T follicular helper cell (primary cell): ENCODE measurements around the gene GUCD1.
A peak's percentile ranks its signal among the peaks of the same experiment; 100 is the strongest.

Source experiments
- DNase-seq: peaks from one replicate; pipeline ENCODE4 v3.0.0-alpha.2; 2020; ENCODE audit warnings: low read depth

Gene GUCD1

DNA sequence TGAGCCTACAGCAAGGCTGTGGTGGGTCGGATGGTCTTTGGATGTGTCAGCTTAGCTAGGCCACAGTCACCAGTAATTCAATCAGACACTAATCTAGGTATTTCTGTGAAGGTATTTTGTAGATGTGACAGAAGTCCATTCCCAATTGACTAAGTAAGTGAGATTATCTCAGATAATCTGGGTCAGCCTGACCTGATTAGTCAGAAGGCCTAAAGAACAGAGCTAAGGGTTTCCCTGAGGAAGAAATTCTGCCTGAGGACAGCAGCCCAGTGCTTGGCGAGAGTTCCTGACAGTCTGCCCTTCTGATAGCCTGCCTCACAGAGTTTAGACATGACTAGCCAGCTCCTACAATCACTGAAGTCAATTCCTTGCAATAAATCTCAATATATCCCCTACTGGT is 28.7 kb downstream of the GUCD1 start:
- no peak for DNase-seq

DNA sequence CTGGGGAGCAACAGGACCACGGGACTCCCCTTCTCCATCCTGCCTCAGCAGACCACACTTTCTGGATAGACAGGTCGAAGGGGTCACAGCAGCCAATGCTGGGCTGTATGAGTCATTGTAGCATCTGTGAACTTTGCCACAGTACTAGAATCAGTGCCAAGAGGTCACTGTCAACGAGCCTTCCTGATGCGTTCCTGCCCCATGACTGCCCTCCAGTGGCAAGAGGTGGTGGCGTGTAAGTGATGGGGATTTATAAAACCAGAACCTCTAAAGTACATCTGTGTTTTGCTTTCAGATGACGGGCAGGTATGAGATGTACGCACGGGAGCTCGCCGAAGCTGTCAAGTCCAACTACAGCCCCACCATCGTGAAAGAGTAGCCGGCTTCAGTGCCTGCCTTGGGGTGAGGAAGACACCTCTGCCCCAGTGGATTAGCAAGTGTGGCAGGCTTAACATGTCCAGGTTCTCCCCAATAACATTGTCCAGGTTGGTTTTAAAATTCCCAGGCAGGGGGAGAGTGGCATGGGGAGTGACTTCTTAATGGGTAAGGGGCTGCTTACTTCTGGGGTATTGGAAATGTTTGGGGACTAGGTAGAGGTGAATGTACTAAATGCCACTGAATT is 29.4 kb downstream of the GUCD1 start:
- peak; percentile 55 for DNase-seq

DNA sequence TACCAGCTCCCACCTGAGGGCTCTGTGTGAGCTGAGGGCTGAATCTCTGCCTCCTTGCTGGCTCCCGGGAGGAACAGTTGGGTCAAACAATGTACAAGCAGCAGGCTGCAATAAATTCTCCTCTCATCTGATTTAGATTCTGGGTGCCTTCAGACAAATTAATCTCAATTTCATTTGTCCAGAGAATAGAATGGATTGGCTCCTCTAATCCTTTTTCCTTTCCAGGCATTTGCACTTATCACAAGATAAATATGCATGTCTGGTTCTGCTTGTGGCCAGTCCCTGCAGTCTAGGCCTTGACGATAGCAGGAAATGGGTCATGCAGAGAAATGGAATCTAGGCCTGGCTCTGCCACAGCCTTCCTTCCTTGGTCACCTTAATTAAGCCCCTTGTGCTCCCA is 31.1 kb downstream of the GUCD1 start:
- no peak for DNase-seq

DNA sequence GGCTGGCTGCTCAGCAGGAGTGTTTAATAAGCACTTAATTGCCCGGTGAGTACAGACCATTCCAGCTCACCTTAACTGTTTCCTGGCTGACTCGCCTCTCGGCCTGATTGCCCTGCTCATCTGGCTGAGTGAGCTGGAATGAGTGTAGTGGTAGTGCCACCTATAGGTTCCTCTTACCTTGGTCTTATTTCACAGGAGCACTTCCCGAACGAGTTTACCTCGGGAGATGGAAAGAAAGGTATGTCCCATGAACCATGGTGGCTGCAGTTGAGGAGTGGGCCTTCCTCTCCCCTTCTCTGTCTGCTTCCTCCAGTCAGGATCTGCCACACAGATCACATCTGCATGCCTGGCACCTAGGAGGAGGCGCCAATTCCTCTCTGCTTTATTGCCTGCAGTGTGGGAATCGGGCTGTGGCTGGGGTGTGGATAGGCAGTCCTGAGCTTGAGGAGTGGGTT is 33.1 kb downstream of the GUCD1 start:
- DNase-seq, result no peak

DNA sequence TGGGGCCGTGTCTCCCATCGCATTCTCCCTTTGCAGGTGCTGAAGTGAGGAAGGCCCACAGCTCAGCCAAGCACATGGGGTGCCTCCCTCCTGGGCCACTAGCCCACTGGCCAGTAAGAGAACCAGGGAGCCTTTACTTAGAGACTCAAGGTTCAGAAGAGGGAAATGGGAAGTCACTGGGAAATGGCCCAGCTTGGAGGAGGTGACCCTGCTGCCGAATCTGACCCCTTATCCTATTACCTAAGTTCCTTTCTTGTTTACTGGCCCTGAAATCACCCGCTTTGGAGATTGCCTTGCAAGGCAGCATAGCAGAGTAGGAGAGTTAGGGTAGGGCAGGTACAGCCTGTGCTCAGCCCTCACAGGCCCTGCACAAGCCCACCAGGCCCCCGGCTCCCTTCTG is 35.4 kb downstream of the GUCD1 start:
- DNase-seq, result no peak

DNA sequence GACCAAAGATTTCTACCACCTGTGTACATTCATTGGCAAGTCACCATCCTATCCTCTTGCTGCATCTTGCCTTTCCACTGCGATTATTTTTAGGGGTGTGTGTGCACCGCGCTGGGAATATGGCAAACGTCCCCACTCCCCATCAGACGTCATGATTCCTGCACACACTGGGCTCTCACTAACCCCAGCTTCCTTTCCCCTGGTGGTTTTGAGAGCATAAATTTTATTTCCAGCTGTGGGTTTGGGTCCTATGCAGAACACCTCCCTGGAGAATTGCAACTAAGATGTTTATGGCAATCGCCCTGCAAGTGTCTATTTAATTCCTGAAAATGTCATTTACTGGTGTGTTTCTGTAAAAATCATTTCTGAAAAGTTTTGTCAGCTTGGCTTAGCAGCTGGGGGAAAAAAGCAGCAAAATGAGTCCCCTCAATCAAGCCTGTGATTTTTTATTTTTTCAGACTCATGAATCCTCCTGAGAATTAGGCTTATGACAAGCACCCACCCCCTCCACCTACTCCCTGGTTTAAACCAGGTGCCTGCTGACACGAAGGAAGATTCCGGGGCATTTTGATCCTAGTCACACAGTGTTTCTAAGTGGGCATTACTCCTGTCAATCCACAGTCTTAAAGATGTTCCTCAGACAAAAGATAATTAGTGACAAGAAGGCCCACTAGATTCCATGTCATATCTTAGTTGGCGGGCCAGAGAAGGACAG is 36.0 kb downstream of the GUCD1 start:
- no peak for DNase-seq

DNA sequence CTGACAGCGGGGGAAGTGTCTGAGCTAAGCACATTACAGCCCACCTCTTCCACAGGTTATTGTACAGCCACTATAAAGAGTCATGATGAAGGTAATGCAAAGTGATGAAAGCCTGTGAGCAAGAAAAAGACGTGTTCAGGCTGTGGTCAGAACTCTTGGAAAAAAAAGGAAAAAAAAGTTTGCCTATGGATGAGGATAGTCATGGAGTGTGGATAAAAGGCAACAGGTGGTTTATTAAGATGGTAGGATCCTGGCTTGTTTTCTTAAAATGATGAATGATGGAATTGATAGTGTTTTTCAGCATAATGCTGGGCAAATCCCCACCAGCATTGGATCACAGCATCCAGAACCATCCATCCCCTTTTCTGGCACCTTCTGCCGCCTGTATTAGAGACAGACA is 36.7 kb downstream of the GUCD1 start:
- DNase-seq, result no peak

DNA sequence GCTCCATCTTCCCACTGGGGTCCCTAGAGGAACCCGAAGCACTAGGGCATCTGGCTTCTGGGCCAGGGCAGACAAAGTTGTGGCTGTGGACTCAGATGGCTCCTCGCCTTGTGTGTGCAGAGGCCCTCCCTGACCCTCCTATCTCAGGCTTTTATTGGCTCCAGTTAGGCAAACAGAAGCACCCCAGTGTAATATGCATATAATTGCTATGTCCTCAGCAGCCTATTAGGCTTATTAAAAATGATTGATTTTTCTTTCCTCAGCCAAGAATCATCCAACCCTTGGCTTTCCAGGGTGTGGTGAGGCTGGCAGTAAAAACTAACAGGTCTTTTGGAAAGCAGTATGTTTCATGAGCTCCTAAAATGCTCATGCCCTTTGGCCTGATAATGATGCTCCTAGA is 37.5 kb downstream of the GUCD1 start:
- DNase-seq, result no peak

DNA sequence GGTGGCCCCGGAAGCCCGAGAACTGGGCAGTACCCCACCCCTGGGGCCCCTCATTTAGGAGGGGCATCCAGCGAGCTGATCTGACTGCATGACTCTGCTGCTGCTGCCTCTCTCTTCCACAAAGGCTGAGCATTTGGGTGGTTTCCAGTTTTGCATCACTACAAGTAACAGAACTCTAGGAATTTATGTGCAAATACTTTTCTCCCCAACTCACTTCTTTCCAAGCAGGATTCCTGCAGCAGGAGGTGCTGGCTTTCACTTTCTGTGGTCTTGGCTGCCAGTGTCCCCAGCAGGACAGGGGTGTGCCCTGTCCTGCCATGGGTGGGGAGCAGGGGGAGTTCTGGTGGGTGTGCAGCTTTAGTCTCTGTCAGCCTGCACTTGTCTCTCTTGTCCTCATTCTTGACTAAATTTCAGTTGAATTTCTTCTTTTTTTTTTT is 38.6 kb downstream of the GUCD1 start:
- no peak for DNase-seq

DNA sequence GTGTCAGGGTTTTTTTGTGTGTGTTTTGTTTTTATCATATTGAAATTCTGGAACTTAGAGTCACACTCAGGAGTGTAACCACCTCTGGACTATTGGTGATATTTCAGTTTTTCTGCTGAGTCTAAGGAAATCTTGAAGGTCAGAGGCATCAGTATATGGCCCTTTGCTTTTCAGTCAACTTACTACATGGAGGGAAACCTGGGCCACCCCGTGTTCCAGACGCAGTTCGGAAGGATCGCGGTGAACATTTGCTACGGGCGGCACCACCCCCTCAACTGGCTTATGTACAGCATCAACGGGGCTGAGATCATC is 40.0 kb downstream of the GUCD1 start:
- no peak for DNase-seq

DNA sequence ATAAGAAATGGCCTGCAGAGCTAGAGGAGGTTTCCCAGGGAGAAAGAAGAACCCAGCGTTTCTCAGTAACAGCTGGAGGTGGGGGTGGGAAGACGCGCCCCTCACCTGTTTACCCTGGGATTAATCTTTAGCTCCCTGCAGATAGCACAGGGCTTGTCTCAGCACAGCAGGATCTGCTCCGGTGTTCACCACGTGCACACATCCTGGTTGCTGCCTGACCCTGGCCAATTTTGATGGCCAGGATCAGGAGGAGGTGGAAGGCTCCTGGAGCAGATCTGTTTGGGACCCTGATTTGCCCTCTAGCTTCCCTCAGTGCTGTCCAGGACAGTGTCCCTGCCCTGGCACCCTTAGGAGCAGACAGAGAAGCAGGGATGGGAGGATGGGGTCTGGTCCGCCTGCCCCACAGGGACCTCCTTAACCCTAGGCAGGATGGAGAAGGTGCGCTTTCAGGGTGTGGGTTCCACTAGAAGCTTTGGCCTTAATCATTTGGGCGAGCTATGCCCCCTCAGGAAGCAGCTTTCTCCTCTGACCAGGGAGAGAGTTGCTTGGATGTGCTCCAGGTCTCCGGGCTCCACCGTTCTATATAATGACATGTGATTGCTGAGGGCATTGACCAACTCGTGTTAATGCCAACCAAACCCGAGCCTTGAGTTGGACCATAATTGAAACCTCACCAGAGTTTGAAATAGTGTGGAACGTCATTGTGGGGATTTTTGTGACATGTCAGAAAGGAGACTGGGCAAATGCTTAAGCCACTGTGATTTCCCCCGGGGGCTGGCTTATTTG is 40.5 kb downstream of the GUCD1 start:
- no peak for DNase-seq

DNA sequence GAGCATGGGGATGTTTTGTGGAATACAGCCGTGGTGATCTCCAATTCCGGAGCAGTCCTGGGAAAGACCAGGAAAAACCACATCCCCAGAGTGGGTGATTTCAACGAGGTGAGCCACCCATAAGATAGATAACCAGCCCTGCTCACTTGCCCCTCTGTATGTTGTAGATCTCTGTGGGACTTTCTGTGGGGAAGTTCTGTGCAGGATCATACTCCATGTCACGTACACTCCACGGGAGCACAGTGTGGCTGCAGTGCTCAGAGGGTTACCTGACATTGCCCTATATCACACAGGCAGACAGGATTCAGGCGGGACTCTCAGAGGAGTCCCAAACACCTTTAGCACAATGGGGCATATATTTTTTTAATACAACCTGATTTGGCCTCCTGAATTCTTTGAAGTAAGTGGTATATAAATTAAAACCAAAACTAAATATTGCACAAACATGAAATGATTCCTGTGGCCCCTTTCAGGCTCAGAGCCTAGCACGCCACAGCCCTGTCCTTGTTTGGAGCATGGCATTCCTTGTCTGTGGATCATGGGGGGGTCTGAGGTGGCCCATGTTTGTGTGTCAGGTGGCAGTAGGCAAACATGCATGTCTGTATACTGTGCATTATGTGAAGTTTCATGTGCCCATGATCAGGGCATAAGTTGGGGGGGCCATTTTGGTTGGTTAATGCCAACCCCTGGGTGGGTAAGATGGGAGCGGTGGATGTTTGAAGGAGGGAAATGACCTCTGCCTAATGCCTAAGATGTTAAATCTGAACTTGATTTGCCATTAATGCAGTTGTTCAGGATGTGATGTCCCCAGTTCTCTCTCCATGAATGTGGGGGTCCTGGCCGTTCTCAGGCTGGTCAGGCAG is 41.3 kb downstream of the GUCD1 start:
- no peak for DNase-seq

DNA sequence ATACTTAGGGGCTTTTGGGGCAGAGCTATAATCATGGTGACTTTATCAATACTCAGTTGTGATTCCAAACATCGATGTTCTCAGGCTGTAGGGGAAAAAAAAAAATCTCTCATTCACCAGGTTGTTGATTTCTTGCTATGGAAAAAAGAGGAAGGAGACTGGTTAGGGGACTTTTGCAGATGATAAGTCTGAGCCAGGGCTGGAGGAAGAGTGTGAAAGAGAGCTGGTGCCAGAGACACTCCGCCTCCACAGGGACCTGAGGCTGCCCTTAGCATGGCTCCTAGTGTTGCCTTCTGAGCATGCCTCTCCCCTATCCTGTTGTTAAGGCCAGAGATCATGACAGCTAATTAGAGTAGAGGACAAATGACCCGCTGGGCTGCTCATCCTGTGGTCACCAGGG is 42.9 kb downstream of the GUCD1 start:
- DNase-seq, result no peak

DNA sequence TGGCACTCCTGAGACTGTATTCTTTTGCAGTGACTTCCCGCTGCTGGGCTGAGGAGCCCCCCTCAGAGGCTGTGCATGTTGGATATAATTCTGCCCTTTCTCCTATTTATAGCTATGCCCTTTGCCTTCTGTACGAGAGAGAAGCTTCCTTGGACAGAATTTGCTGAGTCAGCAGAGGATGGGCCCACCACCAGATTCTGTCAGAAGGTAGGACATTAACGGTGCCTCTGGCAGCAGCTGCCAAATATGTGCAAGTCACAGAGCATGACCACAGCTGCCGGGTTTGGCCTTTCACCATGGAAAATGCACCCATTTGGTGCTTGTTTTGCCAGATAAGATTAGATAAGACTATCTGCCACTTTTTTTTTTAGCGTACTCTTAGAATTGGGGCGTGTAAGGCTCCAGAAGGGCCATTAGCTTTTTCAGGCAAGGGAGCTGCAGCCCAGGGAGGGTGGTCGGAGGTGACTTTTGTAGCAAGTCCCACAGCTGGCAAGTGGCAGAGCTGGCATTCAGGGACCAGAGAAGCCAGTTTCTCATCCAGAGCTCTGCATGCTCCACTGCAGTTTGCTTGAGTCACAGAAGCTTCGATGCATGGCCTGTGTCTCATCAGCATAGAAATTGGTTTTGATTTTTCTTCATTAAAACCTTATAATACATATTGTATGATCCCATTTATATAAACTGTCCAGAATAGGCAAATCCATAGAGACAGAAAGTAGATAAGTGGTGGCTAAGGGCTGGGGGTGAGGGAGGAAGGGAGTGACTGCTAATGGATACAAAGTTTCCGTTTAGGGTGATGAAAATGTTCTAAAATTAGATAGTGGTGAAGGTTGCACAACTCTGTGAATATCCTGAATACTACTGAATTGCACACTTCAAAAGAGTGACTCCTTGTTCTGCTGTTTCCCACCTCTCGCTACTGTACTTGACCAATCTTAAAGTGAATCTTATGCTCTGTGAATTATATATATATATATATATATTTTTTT is 44.0 kb downstream of the GUCD1 start:
- DNase-seq, result no peak

DNA sequence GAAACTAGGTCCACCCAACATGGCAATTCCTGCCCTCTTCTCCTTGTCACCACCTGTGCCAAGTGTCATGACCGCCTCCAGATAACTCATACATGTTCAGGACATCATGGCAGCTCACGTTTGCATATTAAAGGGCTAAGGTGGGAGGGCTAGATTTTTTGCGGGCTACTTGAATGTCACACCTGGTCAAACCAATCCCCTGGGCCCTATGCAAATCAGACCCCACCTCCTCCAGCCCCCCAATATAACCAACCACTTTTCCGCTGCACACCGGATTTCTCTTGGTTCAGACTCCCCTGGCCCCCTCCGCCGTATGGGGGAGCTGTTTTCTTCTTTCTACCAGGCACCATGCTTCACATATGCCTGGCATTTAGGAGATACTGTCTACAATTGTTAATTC is 47.2 kb downstream of the GUCD1 start:
- DNase-seq, result no peak

DNA sequence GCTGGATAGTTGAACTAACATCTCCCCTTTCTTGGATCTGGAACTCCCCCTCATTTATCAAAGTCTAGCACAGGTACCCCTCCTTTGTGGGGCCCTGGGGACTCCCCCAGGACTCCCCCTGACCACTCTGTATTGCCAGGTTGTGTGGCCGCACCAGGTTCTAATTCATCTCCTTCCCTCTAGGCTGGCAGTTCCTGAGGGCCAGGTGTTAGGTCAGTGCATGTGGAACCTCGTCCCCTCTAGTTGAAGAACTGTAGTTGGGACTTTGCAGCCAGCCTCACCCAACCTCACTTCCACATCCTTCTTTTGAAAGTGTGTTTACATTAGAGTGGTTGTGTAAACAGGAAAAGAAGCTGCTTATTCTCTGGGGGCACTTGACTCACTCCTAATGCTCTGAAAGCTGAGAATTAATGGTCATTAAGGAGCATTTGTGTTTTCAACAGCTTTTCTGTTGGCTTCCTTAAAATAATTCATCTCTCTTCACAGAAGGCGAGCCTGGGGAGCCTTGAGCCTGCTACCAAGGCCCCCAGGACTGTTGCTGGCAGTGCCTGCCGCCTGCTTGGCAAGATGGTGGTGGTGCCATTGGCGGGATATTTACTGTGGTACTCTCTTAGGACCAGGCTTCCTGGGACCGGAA is 48.0 kb downstream of the GUCD1 start:
- DNase-seq, result no peak

DNA sequence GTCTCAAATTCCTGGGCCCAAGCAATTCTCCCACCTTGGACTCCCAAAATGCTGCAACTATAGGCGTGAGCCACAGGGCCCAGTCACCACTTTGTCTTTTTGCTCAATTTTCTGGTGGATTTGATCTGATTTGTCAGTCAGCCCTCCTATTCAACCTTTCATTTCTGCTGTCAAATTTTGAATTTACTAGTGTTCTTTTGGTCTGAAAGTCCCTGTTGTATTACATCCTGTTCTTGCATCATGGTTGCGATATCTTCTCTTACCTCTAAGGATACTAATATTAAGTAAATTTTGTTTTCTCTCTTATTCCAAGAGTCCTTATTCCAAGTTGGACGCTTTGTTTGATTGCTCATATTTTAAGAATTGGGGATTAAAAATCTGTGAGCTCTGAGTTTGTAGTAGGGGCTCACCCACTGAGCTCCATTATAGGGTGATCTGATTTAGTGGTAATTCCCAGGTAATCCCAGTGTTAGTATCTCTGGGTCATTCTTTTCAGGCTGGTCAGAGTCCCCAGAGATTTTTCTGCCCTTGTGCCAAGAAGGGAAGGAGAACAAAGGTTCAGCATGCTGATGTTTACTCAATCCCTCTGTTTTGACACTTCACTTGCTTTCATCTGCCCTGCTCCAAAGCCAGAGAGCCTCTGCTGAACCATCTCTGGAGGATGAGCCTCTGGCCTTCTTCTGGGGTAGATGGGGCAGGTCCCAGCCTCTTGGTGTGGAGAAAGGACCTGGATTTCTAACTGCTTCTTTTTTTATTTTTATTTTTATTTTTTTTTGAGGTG is 49.8 kb downstream of the GUCD1 start:
- DNase-seq, result no peak

DNA sequence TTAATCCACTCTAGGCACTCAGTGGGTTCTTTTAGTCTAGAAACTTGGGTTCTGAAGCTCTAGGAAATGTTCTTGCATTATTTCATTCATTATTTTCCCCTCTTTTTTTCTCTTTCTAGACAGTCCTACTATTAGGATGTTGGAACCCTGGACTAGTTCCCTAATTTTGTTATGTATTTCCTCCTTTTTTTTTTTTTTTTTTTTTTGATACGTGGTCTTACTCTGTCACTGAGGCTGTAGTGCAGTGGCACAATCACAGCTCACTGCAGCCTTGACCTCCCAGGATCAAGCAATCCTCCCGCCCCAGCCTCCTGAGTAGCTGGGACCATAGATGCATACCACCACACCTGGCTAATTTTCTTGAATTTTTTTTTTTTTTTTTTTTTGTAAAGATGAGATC is 50.4 kb downstream of the GUCD1 start:
- no peak for DNase-seq

DNA sequence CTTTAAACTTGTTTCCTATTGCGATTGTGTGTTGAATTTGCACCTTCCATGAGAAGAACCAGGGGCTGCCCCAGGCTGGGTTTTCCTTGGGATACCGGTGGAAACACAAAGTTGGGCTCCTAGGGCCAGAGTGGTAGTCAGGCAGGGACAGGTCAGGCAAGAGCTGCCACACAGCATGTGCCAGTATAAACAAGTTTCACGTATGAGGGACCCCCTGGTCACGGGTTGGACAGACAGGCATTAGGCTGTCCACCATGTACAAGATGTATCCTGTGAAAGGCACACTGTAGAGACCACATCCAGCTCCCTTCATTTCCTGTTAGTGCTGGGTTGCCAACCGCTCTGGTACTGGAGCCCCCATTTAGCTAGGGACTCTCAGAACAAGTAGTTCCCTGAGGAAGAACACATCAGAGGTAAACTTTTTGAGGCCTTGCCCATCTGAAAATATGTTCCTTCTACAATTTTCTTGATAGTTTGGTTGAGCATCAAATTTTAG is 51.0 kb downstream of the GUCD1 start:
- DNase-seq, result no peak
